ENCODE measurements around the gene ELFN1. TPM values are rescaled to one million over a fixed set of nuclear protein-coding genes. Genes with fewer than 3 reads are reported as not detected.

Gene ELFN1
- total and polyA plus RNA-seq, 9 of the 15 experiments (the other 6 are each of a cell fraction or from before 2014, with no cell fraction given) = 0.04 to 0.64 (median 0.18) TPM; not detected in 2

GRCh38 chr7:1741751-1742554 lies 71.9 kb downstream of the ELFN1 start (continued):
- TF ChIP-seq SREBF1 (IDR thresholded peaks at IDR 0.05; ENCODE audit: borderline replicate concordance, low read depth, low read length) (no peak), ZNF79 (CRISPR knock-in tag; IDR thresholded peaks at IDR 0.05; ENCODE audit: low read depth) (no peak), ILF3 (IDR thresholded peaks at IDR 0.05; ENCODE audit: borderline replicate concordance) (no peak), ATF7 (IDR thresholded peaks at IDR 0.05) (no peak), ZNF76 (CRISPR knock-in tag; IDR thresholded peaks at IDR 0.05; ENCODE audit: borderline replicate concordance) (no peak), MTA1 (IDR thresholded peaks at IDR 0.05; ENCODE audit: borderline replicate concordance) (peak; percentile 83), ZBTB33 (CRISPR knock-in tag; IDR thresholded peaks at IDR 0.05) (0 out of 2 replicates have a peak, but pooled peaks have one; percentile 41), CBX1 (IDR thresholded peaks at IDR 0.05; ENCODE audit: low read depth) (no peak), KHSRP (IDR thresholded peaks at IDR 0.05) (no peak), SMAD2 (IDR thresholded peaks at IDR 0.05; ENCODE audit: low read depth, low read length) (no peak), ZNF586 (CRISPR knock-in tag; conservative IDR thresholded peaks at IDR 0.05) (no peak), DNMT1 (IDR thresholded peaks at IDR 0.05) (no peak), SLC30A9 (CRISPR knock-in tag; IDR thresholded peaks at IDR 0.05) (no peak), MTA3 (IDR thresholded peaks at IDR 0.05; ENCODE audit: borderline replicate concordance) (no peak), XRCC5 (IDR thresholded peaks at IDR 0.05; ENCODE audit: low read depth, low read length) (no peak), CCNT2 (IDR thresholded peaks at IDR 0.05; ENCODE audit: borderline replicate concordance, extremely low read depth, insufficient read length, low read depth, low read length) (no peak), FOXP1 (CRISPR knock-in tag; IDR thresholded peaks at IDR 0.05) (peak; percentile 79; the same call in 1 of the 2 replicates), MNT (conservative IDR thresholded peaks at IDR 0.05) (peak; percentile 94 to 96), ZNF217 (CRISPR knock-in tag; IDR thresholded peaks at IDR 0.05) (no peak), ZNF444 (CRISPR knock-in tag; IDR thresholded peaks at IDR 0.05) (no peak), MECOM (CRISPR knock-in tag; IDR thresholded peaks at IDR 0.05) (no peak), GTF3C2 (IDR thresholded peaks at IDR 0.05; ENCODE audit: borderline replicate concordance, extremely low read depth, insufficient read length) (no peak)
